Stimulated activated CD4-positive, alpha-beta T cell treated with anti-CD3 and anti-CD28 coated beads, Interleukin-4, amount 100 ng/mL, for 48 hours (primary cell): ENCODE data around the gene ARHGAP27.
A peak's percentile ranks its signal among the peaks of the same experiment; 100 is the strongest.
"Not testable (repeated sequence)": the region's sequence is repeated elsewhere in the genome, so short reads cannot be mapped to it uniquely, and the experiment has no call there.

ENCODE experiments used
- DNase-seq, 2 donors: peaks; one replicate each; pipeline ENCODE4 v3.0.0-alpha.2; 2020; ENCODE audit warnings: low read depth in 2 of 2

Gene ARHGAP27

DNA sequence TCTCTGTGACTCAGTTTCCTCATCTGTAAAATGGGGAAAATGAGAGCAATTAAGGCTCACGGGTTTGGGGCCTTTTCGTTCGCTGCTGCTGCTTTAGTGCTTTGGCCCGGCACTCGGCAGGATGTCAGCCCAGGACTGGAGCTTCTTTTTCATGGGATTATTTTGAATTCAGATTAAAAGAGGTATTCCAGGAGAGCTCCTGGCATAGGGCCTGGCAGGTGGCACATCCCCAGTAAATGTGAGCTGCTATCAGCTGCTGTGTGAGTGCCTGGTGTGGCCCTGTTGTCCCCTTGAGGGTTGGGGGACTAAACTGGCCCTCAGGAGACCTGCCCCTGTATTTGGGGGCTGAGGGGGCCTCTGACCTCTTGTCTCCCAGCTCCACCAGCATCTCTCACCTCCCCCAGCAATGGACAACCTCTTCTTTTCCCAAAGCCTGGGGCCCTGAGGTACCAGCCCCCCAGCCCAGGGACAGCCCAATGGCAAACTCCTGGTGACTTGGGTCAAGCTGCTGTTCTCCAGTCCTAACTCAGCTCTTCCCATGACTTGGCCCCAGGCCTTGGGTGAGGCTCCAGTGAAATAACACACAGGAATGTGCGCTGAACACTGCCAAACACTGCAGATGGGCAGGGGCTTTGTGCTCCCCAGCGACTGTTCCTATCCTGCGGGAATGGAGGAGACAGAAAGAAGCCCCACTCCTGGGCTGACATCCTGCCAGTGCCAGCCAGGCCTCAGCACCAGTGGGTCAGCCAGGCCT, 14.4 kb upstream of the ARHGAP27 start:
- not testable (repeated sequence) for DNase-seq

DNA sequence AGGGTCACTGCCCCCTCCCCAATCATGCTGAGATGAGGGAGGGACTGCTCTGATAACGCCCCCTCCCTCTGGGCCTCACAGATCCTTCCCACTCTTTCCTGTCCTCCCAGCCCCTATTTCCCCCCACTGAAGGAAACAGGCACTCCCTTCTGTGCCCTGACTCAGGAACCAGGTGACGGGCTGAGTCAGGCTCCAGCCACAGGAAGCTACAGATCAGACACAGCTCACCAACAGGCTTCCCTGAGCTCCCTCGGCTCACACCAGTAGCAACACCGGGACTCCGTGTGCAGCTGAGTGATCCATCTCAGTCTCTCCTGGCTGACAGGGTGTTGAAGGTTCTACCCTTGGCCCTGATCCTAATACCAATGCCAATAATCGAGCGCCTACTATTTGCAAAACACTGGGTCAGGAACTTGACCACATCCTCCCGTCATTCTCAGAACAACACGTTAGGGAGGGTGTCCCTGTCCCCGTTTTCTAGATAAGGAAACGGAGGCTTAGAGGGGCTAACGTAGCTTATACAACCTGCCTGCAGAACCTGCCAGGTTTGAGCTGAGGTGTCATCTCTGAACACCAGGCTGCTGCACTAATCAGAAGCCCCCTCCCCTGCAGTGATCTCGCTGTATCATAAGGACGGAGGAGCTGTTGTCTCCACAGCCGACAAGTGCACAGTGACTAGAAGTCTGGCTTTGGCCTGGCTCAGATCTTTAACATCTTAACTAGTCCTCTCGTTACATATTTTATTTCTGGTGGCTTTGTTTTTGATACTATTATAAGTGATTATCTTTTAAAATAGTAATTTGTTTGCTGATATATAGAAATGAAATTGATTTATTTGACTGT, 13.5 kb upstream of the ARHGAP27 start:
- DNase-seq = not testable (repeated sequence)

DNA sequence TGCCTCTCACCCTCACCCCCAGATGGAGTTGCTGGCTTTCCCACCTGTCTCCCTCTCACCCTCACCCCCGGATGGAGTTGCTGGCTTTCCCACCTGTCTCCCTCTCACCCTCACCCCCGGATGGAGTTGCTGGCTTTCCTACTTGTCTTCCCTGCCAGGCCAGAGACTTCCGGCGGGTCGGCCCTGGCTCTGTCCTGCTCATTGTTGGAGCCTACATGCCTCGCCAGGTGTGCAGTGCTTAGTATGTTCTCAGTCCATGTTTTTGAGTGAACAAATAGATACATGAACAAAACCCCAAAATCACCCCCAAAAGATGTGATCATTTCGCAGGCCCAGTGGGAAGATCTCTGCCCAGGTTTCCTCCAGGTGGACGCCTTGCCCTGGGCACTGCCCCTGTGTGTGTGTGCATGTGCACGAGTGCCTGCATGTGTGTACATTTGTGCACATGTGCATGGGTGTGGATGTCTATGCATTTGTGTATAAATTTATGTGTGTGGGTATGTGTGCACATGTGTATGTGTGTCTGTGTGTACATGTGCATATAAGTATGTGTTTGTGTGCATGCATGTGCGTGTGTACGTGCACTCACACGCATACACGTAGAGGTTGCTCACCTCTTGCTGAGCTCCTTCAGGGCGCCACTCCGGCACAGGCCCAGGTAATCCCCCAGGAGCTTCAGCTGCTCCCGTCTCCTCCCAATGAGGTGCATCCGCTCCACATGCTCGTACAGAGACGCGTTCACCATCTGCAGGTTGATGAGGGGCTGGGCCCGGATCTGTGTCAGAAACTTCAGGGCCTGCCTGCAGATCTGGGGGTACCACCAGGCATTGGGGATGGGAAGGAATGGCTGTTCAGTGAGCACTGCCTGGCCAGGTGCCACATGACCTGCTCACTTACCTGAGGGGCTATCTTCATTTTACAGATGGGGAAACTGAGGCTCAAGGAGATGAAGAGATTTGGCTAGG, 12.5 kb upstream of the ARHGAP27 start:
- DNase-seq = not testable (repeated sequence)

DNA sequence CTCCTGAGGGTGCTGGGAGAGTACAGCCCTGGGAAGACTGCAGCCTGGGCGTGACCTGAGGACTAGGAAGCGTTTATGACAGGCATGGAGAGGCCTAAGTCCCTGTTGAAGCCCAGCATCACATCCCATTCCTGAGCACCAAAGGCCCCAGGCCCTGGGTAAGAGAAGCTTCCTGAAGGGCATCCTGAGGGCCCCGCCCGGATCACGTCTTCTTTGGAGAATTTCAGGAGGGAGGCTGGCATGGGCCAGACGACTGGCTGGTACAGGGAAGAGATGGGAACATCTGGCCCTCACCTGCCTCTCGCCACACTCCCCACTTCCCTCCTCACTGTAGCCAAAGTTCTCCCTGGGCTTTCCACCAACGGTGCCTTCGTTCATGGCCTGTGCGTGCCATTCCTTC, 11.6 kb upstream of the ARHGAP27 start:
- DNase-seq = not testable (repeated sequence)

DNA sequence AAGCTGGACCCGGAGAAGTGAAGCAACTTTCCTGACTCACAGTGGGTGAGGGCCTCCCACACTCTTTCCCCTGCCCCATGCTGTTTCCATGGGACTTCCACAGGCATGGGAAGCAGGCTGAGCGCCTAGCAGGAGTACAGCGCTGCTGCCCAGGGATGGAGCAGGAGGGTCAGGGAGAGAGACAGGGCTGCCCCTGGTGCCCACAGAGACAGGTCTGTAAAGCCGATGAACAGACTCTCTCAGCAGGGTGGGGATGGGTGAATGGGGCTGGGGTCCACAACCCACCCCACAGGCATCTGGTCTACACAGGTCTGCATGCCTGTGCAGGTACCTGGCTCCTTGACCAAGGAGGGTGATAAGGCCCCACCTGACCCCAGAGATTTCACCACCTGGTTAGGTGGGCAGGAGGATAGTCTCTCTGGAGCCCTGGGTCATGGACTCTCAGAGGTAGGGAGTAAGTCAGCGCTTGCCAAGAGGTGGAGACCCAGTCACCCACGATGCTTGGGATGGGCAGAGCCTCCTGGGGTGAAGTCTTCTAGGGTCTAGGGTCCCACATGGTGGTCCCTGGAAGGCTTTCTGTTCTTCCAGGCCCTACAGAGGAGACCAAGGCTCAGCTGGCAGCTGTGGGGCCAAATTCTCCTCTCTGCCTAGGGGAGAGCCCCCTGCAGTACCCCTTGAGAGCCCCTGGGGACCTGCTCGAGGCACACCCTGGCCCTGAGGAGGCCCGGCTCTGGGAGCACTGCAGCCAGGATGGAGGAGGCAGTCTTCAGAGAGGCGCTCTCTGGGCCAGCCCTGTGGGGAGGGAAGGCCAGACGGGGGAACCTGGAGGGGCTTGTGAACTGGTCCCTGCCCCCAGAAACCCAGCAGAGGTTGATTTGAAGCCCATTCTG, 10.9 kb upstream of the ARHGAP27 start:
- DNase-seq = not testable (repeated sequence)

DNA sequence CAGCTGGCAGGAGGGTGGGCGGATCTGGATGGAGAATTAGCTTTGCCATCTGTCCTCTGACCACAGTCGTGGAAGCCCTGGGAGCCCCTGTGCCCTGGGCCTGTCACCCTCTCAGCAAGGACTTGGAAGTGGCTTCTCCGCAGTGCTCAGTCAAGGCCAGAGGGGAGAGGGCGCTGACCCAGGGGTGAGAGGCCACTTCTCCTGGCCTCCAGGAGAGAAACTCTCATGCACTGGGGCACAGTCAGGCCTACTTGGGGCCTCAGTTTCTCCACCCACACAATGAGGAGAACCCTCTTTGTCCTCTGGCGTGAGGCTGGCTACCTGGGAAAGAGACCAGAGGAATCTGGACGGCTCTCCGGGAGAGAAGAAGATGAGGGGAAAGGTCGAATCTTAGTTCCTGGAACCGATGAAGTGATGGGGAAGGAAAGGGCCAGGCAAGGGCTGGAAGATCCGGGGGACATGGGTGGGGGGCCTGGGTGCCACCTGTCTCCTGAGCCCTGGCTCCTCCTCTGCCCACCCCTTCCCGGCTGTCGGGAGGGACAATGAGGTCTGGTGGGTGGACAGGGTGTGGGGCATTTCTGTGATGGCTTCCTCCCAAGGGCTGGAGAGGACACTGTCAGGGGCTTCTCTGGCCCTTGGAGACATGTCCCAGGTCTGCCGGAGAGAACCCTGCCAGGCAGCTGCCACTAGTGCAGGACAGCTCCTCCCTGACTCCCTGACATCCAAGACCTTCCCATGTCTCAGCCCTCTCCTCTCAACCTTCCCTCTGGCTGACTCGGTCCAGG, 9.0 kb upstream of the ARHGAP27 start:
- DNase-seq = no peak

DNA sequence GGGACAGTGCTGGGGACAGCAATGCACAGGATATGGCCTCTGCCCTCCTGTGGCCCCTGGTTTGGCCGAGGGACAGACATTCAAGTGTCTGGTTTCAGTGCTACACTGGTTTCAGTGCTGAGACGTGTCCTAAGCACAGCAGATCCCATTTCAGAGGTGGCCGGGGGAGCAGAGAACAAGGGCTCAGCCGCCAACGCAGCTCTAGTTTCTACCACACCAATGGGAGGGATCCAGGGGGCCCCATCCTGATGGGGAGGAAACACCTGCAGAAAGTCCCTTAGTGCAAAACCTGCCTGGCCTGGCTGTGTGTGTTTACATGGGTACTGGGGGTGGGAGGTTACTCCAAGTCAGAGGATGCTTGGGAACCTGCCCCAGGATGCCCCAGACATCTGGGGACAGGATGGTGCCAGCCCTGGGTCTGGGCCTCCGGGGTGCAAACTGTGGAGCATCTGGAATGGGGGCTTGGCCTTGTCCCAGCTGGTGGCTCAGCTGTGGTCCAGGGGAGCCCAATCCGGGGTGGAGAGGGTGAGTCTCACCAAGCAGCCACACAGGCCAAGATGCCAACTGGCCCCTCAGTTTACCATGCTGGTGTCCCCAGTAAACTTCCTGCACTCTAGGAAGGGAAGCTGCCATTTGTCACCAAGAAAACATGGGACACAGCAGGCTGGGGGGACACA, 8.3 kb upstream of the ARHGAP27 start:
- DNase-seq = not testable (repeated sequence)

DNA sequence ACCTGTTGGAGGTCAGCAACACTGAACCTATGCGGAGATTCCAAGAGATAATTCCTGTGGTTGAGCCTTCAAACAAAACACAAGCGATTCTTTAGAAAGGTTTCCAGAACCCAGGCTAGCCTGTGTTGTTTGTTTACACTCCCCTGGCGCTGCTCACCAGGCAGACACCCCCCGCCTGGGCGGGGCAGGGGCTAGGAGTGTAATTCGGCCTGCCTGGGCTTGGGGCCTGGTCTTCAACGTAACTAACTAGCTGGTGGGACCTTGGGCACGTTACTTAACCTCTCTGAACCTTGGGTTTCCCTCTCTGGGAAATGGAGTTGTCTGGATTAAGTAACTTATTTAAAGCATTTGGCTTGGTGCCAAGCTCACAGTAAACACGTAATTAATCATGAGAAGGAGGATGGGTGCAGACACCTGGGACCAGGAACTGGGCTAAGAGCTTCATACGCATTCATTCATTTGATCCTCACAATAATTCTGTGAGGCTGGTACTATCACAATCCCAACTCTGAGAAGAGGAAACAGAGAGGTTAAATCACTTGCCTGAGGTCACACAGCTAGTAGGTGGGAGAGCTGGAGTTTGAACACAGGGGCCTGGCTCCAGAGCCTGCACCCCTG, 7.6 kb upstream of the ARHGAP27 start:
- no peak for DNase-seq

DNA sequence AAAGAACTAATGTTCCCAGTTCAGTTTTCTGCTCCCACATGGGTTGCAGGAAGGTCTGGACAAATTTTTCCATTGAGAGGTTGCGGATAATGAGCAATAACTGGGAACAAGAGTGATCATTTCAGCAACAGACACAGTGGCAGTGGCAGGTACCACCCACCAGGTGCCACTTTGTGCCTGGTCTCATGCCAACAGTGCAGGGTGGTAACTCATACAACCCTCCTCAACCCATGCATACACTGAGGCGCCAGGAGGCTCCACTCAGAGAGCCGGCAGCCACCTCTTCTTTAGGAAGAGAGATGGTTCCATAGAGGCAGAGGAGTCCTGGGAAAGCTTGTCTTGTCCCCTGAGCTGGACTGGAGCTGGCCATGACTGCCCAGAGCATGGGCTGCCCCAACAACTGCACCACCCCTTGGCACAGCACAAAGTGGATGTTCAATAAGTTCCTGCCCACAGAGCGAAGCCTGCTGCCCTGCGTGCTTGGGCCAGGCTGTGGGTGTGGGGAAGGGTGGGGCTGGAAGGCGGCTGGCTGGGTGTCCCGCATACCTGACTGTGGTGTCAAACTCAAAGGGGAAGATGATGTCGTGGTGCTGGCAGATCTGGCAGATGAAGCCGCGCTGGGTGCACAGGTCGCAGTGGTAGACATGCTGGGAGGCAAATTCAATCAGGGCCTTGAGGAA, 6.4 kb upstream of the ARHGAP27 start:
- DNase-seq = no peak

DNA sequence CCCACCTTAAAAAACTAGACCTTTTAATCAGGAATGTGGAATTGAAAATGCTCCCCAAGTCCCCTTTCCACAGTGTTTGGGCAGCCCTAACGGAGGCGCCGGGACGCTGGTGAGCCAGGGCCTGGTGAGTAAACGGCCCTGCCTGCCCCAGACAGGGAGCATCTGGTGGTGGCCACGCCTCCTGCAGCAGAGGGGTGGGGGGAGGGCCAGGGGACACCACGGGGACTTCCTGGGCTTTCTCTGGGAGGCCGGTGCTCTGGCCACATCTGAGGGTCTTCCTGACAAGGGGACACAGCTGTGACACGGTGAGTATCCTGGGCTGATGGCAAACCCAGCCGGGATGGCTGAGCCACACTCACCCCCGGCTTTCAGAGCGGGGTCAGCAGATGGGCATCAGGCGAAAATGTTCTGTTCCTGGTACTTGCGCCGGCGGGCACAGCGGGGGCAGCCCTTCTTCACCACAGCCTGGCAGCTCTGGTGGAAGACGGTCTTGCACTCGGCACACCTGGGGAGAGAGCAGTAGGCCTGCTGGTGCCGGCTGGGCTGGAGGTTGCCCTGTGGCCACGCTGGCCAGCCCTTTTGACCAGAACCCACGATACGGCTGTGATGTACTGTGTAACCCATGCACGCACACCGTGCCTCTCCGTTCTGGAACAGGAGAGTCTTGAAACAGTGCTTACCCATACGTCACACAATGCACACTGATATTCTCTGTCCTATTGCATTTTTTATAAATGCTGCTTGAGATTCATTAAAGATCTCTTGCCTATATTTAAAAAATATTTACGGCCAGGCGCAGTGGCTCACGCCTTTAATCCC, 5.0 kb upstream of the ARHGAP27 start:
- DNase-seq = no peak

DNA sequence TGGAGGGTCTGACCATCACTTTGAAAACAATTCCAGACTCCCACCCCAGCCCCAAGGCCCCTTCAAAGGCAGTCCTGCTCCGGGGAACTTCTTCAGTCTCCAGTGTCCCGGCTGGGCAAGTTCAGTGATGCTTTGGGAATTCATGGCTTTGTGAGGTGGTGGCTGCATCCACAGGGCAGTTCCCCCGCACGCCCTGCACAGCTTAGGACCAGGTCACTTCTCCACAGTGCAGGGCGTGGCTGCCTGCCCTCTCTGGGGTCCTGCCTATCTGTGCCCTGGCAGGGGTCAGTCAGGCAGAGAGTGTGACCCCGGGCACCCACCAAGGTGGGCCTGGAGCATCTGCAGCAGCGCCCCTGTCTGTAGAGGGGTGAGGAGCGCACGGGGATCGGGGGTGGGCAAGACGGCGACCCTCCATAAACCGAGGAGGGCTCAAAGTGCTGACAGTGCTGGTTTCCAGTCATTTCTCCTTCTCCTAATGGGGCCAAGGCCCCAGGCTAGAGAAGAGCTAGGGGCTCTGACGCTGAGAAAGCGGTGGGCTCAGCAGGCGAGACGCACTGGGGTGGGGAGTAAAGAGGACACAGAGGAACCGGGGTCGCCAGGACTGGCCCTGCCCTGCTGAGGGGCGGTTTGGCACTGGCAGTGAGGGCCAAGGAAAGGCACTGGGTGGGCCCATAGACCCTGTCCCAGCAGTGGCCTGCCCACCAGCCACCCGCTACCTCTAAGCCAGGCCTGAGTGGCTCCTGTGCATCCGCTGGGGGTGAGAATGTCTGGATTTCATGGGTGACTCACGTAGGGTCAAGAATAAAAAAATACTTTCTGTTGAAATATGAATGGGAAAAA, 4.2 kb upstream of the ARHGAP27 start:
- no peak for DNase-seq

DNA sequence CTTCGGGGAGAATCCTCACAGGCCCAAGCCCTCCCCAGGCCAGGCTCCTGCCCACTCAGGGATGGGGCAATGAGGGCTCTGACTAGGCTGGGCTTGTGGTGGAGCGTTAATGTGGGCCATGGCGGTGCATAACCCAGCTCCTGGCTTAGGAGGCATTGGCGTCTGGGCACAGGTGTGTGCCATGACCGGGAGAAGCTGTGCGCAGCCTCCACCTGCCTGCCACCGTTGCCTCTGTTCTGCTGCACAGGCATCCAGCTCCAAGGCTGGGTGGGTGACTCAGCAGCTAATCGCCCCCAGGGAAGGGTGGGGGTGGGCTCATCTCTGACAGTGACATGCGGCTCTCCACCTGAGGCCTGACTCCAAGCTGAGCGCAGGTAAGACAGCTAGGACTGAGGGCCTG, 3.5 kb upstream of the ARHGAP27 start:
- DNase-seq = no peak

DNA sequence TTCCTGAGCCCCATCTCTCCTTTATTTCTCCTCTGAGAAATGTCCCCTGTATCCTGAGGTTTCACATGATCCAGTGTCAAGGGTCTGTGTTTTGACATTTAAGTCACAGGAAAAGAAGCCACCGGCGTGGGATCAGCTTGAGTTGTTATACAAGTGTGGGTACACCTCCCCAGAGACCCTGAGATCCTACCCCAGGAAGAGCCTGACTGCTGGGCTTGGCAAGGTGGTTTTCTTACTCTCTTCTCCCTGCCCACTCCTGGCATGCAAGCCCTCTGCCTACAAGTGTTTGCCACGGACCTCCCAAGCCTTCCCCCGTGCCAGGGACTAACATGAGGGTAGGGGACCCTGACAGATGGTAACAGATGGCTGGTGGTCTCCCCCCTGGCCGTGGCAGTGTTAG, 2.8 kb upstream of the ARHGAP27 start:
- no peak for DNase-seq

DNA sequence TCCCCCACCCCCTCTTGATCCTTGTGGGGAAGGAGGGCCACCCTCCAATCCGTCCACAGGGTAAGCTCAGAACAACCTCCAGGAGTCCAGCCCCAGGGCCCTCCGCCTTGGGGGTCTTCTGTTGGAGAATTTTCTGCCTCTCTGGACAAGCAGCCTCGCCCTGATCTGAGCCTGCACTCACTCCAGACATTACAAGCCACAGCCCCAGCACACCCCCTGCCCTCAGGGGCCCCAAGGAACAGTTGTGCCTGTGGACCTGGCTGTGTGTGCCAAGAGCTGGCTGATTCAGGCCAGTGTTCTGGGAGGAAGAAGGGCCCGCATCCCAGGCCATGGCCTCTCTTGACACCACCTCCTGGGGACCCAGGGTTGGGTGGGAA, 477 bp upstream of the ARHGAP27 start:
- no peak for DNase-seq

DNA sequence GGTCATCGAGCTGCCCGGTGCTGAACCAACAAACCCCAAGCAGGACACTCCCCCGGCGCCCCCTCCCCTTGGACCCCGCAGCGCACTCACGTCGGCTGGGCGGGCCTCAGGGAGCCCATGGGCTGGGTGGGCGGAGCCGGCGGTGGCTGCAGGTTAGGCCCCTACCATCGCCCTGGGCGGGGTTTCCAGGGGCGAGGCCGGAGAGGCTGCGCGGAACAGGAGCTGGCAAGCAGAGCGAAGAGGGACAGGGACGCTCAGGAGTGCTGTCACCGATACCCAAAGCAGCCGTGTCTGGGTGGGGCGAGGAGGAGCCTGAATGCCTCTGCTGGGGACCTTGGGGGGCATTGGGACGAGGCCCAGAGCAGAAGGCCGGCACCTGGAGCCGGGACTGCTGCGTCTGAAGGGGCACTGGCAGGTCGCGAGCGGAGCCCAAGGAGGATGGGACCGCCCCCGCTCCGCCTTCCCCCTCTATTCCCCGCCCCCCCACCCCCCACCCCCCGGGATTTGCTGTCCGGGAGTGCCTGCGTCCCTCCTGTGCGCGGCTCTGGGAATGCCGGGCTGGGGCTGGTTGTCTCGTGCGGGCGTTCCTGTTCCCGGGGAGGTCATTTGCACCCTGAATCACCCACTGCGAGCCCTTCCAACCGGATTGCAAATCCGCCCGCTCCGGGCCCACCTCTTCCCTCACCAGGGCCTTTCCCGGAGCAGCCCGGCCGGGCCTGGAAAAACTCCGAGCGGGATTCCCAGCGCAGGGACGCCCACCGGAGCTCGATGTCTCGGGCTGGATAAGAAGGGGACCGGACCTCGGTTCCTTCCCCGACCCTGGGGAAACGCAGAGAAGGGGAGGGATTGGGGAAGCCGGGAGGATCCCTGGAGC, 902 bp downstream of the ARHGAP27 start:
- peak; percentile 62 to 74 for DNase-seq
